MM.1S (cell line): Measurements from ENCODE around the gene SFI1.

Experiments used
- DNase-seq: peaks from one replicate; pipeline ENCODE4 v3.0.0-alpha.2; 2015
- H2AFZ ChIP-seq: fragments of 300-600 bp; sonication (generic); 2 replicates; pipeline ENCODE4 v1.6.0; 2016; ENCODE audit warnings: antibody characterized with exemption, low read length
- H3F3A ChIP-seq: fragments of 300-600 bp; sonication (generic); 2 replicates; pipeline ENCODE4 v1.6.1; 2016; ENCODE audit warnings: mild to moderate bottlenecking, antibody characterized with exemption, low read length, moderate library complexity, mixed read lengths; ENCODE audit not compliant: insufficient read depth
- H3K27ac ChIP-seq: fragments of 300-600 bp; sonication (generic); 2 replicates; pipeline ENCODE4 v1.5.1; 2016; ENCODE audit warnings: mild to moderate bottlenecking, low read length
- H3K27me3 ChIP-seq: fragments of 300-600 bp; sonication (generic); replicated peaks from 2 replicates; pipeline ENCODE4 v1.6.0; 2016; ENCODE audit warnings: low read length; ENCODE audit not compliant: insufficient read depth
- H3K36me3 ChIP-seq: fragments of 300-600 bp; sonication (generic); replicated peaks from 2 replicates; pipeline ENCODE4 v1.6.1; 2016; ENCODE audit warnings: mild to moderate bottlenecking, low read length, mixed read lengths; ENCODE audit not compliant: insufficient read depth
- H3K4me1 ChIP-seq: fragments of 300-600 bp; sonication (generic); 2 replicates; pipeline ENCODE4 v1.6.1; 2016; ENCODE audit warnings: low read length, mixed read lengths
- H3K4me2 ChIP-seq: fragments of 300-600 bp; sonication (generic); 2 replicates; pipeline ENCODE4 v1.6.0; 2016; ENCODE audit warnings: low read depth, low read length
- H3K4me3 ChIP-seq: fragments of 300-600 bp; sonication (generic); 2 replicates; pipeline ENCODE4 v1.5.1; 2016; ENCODE audit warnings: low read length, mixed read lengths
- H3K79me2 ChIP-seq: fragments of 300-600 bp; sonication (generic); 2 replicates; pipeline ENCODE4 v1.6.1; 2016; ENCODE audit warnings: mixed run types, low read length, mixed read lengths
- H3K9ac ChIP-seq: fragments of 300-600 bp; sonication (generic); 2 replicates; pipeline ENCODE4 v1.6.1; 2016; ENCODE audit warnings: low read length, mixed read lengths
- H3K9me2 ChIP-seq: fragments of 300-600 bp; sonication (generic); replicated peaks from 2 replicates; pipeline ENCODE4 v1.6.1; 2016; ENCODE audit warnings: mild to moderate bottlenecking, low read length, mixed read lengths; ENCODE audit not compliant: insufficient read depth
- H3K9me3 ChIP-seq: fragments of 300-600 bp; sonication (generic); replicated peaks from 2 replicates; pipeline ENCODE4 v1.6.1; 2016; ENCODE audit warnings: mild to moderate bottlenecking, low read length, mixed read lengths; ENCODE audit not compliant: insufficient read depth
- H4K20me1 ChIP-seq: fragments of 300-600 bp; sonication (generic); 2 replicates; pipeline ENCODE4 v1.6.1; 2016; ENCODE audit warnings: mild to moderate bottlenecking, low read length, moderate library complexity, mixed read lengths; ENCODE audit not compliant: insufficient read depth
- CTCF ChIP-seq: fragments of 300-600 bp; sonication (generic); IDR thresholded peaks from 2 replicates; pipeline ENCODE4 v1.5.1; 2016; ENCODE audit warnings: antibody characterized with exemption, low read length, mixed read lengths
- EZH2 ChIP-seq: fragments of 300-600 bp; sonication (generic); optimal IDR thresholded peaks from 2 replicates; pipeline ENCODE3; 2017; ENCODE audit warnings: low read depth, mild to moderate bottlenecking, antibody characterized with exemption, low read length, mixed read lengths
- EZH2phosphoT487 ChIP-seq: fragments of 300-600 bp; sonication (generic); IDR thresholded peaks from 2 replicates; pipeline ENCODE4 v1.6.1; 2018; ENCODE audit warnings: antibody characterized with exemption, low read length

SFI1 gene

GRCh38 chr22:31604746-31605705 is 108.7 kb downstream of the SFI1 start:
- Histone ChIP-seq H4K20me1 (no peaks in the 10 kb centered on the region), H3F3A (no peaks in the 10 kb centered on the region), H3K79me2 (no peaks in the 10 kb centered on the region), H3K36me3 (no peaks in the 10 kb centered on the region; the same call in 1 of the 2 replicates), H2AFZ (no peak overlapping the region), H3K9me2 (no peaks in the 10 kb centered on the region), H3K27ac (no peak overlapping the region), H3K9me3 (no peaks in the 10 kb centered on the region), H3K4me3 (no peak overlapping the region), H3K9ac (no peak overlapping the region), H3K4me1 (no peaks in the 10 kb centered on the region), H3K4me2 (no peak overlapping the region), H3K27me3 (no peaks in the 10 kb centered on the region)
- no peak for TF ChIP-seq EZH2
- no peak for TF ChIP-seq EZH2phosphoT487
- no peak for DNase-seq

- Histone ChIP-seq H3K9me3 (no peaks in the 10 kb centered on the region), H3K27ac (no peak overlapping the region), H3K27me3 (no peaks in the 10 kb centered on the region), H3K4me1 (no peaks in the 10 kb centered on the region), H3K36me3 (no peaks in the 10 kb centered on the region; the same call in 1 of the 2 replicates), H4K20me1 (no peaks in the 10 kb centered on the region), H2AFZ (no peak overlapping the region), H3K9ac (no peak overlapping the region), H3K79me2 (no peaks in the 10 kb centered on the region), H3K9me2 (no peaks in the 10 kb centered on the region), H3K4me2 (no peak overlapping the region), H3F3A (no peaks in the 10 kb centered on the region), H3K4me3 (no peak overlapping the region)
- no peak for DNase-seq
- TF ChIP-seq EZH2phosphoT487 (no peak), CTCF (no peak), EZH2 (no peak)
Observed at GRCh38 chr22:31605851-31606585, 109.7 kb downstream of the SFI1 start.

- Histone ChIP-seq H2AFZ (no peak overlapping the region), H3K27me3 (no peaks in the 10 kb centered on the region), H3K9ac (no peak overlapping the region), H3K27ac (no peak overlapping the region), H4K20me1 (no peaks in the 10 kb centered on the region), H3K9me2 (no peaks in the 10 kb centered on the region), H3K36me3 (no peaks in the 10 kb centered on the region), H3K79me2 (no peaks in the 10 kb centered on the region), H3K4me1 (no peaks in the 10 kb centered on the region), H3K9me3 (no peaks in the 10 kb centered on the region), H3K4me3 (no peak overlapping the region), H3F3A (no peaks in the 10 kb centered on the region), H3K4me2 (no peak overlapping the region)
- DNase-seq: no peak
- TF ChIP-seq EZH2phosphoT487 (no peak), CTCF (no peak), EZH2 (no peak)
Observed at GRCh38 chr22:31607696-31608095, 111.4 kb downstream of the SFI1 start.
